A549 (cell line): ENCODE measurements around the gene NEK9.

Experiments used
- CTCF ChIP-seq: fragments of >200 bp; sonication (Bioruptor Twin); formaldehyde crosslinking; IDR thresholded peaks from 3 replicates; pipeline ENCODE4 v1.5.1; 2016
- EP300 ChIP-seq, 2 experiments: fragments of >200 bp; sonication (Bioruptor Twin); formaldehyde crosslinking; IDR thresholded peaks; 2 replicates in 1 of 2; 3 replicates in 1 of 2; pipeline ENCODE4 v1.6.1; 2016 to 2017
- HMGXB4 ChIP-seq: fragments of 250-450 bp; sonication (Bioruptor Pico); IDR thresholded peaks from 2 replicates; pipeline ENCODE4 v1.5.0; 2021; ENCODE audit warnings: mild to moderate bottlenecking, moderate library complexity, borderline replicate concordance
- MAZ ChIP-seq: fragments of 150-350 bp; IDR thresholded peaks from 2 replicates; pipeline ENCODE4 v1.6.1; 2014; ENCODE audit warnings: antibody characterized with exemption, low read depth, low read length, borderline replicate concordance
- POLR2A ChIP-seq: IDR thresholded peaks from 2 replicates; pipeline ENCODE4 v1.6.1; 2012; ENCODE audit warnings: mild to moderate bottlenecking, low read length
- RCOR1 ChIP-seq: fragments of 150-350 bp; IDR thresholded peaks from 2 replicates; pipeline ENCODE4 v1.6.1; 2014; ENCODE audit warnings: antibody characterized with exemption, low read length, low read depth
- REST ChIP-seq: fragments of 200-600 bp; sonication (generic); IDR thresholded peaks from 2 replicates; pipeline ENCODE4 v1.6.1; 2016; ENCODE audit warnings: antibody characterized with exemption, mild to moderate bottlenecking, moderate library complexity
- SMC3 ChIP-seq: fragments of >200 bp; sonication (Bioruptor Twin); formaldehyde crosslinking; IDR thresholded peaks from 3 replicates; pipeline ENCODE4 v1.6.1; 2018; ENCODE audit warnings: inconsistent platforms
- USF2 ChIP-seq: fragments of 450-650 bp; IDR thresholded peaks from 2 replicates; pipeline ENCODE4 v1.6.1; 2014; ENCODE audit warnings: antibody characterized with exemption
- ZC3H11A ChIP-seq: fragments of 450-650 bp; IDR thresholded peaks from 2 replicates; pipeline ENCODE4 v1.6.1; 2014; ENCODE audit warnings: antibody characterized with exemption, mild to moderate bottlenecking

- TF ChIP-seq USF2 = no peak
- no peak for TF ChIP-seq ZC3H11A
- no peak for TF ChIP-seq RCOR1
- no peak for TF ChIP-seq CTCF
- TF ChIP-seq MAZ = no peak
- TF ChIP-seq EP300 (IDR thresholded peaks at IDR 0.05) = no peak
- no peak for TF ChIP-seq POLR2A
- no peak for TF ChIP-seq HMGXB4 (CRISPR knock-in tag)
- TF ChIP-seq SMC3 = no peak
- no peak for TF ChIP-seq REST
These were observed 75.3 kb downstream of the NEK9 start for GRCh38 chr14:75051556-75051899.
